DMS53 treated with DMSO at 0.1 percent for 48 hours (cell line): Measurements from ENCODE around the gene DHCR24.
"Not testable (repeated sequence)": the region's sequence is repeated elsewhere in the genome, so short reads cannot be mapped to it uniquely, and the experiment has no call there.

Experiments
- DNase-seq: peaks from one replicate; lab custom pipeline; 2025; ENCODE audit not compliant: unreplicated experiment; lab: John Stamatoyannopoulos, UW

Gene DHCR24

DNA sequence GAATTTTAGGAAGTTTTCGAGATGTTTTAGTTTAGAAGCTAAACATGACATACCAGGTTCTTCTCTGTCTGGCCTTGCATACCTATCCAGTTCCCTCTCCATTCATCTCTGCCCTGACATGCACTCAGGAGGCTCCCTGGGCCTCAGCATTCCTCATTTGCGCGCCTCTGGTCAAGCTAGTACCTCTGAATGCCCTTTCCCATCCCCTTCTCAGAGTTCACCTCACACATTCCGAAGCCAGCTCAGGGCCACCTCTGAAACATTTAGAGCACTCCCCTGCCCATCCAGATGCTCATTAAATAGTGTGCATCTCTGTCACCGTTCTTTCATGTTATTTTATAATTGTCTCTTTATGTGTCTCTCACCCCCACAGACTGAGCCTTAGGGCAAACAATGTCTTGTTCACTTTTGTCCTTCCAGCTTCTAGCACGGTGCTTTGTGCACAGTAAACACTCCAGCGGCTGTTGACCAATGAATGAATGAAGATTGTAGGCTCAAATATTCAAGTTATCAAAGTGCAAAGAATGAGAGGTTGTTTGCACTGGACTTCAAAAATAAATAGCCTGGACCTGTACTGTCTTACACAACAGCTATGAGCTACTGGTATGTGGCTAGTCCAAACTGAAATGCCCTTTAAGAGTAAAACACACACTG lies 1.2 kb upstream of the DHCR24 start:
- peak; percentile 91 for DNase-seq

DNA sequence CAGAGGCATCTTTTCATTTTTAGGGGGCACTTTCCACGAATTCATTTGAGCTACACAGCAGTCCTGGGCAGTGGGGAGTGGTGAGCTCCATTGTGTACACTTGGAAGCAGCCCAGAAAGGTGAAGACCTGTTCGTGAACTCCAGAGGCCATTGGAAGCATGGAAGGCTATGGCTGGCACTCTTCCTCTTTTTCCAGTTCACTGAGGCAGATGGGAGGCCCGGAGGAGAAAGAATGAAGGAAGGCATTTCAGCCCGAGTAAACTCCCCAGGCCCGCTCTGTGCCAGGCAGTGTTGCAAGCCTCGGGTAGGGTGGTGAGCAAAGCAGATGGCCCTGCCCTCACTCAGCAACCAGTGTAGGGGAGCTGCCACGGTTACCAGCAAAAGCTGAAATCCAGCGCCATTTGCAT lies 673 bp upstream of the DHCR24 start:
- peak; percentile 88 for DNase-seq

DNA sequence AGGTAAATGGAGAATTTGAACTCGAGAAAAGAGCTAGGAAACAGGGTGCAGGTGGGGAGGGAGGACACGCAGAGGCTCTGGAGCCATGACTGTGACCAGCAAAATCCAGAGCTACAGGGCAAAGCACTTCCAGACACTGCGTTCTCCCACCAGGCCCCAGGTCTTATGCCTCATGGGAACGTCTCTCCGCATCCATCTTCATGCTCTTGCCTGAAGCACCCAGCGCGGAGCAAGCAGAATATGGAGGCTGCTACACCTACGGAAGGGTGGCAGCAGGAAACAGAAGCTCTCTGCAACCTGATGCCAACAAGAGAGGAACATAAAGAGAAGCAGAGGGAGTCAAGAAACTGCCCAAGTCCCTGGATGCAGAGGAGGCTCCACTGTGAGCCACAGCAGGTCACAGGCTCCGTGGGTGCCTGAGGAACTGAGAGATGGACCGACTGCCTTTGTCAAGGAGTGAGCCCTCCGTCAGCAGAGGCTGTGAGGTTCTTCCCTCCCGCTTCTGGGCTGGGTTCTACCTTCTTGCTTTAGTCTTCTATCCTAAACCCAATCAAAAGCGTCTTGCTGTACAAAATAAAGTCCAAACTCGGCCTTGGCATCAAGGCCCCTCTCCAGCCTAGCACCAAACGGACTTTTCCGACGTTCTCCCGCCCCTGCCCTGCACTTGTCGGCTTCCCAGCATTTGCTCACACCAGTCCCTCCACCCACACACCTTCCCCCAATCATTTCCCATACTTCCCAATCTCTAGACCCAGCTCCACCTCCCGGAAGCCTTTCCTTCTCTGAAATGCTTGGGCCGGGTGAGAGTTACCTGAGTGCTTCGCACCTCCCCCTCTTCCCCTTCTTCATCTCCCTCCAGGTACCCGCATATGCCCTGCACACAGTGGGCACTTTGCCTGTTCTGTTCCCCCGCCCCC lies 930 bp downstream of the DHCR24 start:
- peak; percentile 64 for DNase-seq

DNA sequence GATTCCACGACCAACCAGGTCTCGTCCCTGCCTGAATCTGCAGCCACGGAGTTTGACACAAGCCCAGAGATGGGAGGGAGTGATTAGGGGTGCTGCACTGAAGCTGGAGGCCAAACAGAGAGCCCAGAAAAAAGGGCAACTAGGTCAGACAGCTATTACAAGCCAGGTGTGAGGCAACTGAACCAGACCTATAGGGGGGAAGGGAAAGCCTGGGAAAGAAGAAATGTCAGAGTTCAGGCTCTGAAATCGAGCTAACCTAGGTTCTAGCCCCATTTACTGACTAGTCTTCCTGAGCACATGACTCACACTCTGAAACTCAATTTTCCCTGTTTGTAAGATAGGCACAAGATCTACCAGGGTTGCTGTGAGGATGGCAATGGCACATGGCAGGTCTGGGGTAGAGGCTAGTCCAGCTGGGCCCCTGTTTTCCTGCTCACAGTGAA lies 1.7 kb downstream of the DHCR24 start:
- no peak for DNase-seq

DNA sequence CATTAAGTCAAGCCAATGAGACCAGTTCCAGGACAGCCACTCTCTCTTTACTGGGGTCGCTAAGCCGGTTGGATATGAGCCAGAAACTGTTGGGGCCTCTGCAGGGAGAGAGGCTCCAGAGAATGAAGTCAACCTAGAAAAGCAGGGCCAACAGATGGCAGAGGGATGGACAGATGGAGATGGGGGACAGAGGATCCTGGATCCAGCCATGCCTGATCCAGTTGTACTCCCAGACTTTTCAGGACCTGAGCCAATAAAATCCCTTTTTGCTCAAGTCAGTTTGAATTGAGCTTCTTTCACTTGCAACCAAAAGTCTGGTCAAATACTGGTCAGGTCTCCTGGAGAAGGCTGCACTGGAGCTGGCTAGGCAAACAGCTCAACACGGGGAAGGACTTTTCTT lies 2.2 kb downstream of the DHCR24 start:
- no peak for DNase-seq

DNA sequence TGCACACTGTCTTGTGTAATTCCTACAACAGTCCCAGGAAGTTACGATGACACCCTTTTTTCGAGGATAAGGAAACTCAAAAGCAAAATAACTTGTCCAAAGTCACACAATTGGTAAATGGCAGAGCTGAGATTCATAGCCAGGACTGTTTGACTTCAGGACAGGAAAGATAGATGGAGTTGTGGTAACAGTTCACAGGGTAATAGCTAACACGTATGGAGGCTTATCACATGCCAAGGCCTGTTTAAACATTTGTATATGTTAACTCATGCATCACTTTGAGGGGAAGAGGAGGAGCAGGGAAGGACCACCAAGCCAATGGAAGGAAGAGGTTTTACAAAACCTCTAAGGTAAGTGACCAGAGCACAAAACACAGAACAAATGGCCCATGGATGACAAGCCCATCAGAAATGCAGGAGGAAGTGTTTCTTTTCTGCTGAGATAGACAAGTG lies 2.8 kb downstream of the DHCR24 start:
- no peak for DNase-seq

DNA sequence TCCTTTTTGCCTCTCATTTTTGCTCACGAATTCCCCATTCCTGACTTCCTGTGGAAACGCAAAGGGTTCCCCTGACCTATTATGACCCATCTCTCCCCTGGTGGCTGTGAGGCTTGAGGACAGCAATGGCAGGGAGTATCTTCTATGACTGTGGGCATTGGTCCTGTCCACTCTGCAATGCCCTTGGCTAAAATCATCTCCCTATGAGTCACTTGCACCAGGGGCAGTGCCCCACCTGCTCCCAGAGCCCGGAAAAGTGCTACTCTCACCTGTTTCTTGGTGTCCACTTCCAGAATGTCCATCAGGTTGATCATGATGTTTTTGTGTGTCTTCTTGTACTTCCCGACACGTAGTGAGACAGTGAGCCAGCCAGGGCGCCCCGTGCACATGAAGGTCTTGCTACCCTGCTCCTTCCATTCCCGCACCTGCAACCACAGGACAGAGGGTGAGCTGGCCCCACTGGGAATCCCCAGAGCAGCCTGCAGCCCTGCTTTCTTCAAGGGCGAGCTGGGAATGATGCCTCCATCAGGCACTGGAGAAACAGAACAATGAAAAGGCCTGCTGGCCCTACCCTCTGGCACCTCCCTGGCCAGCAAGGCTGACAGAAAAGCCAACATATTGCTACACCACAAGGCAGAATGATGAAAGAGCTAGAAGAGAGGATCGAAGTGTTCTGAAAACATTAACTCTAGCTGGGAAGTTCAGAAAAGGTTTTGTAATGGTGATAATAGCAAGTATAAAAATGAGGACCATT lies 3.5 kb downstream of the DHCR24 start:
- no peak for DNase-seq

DNA sequence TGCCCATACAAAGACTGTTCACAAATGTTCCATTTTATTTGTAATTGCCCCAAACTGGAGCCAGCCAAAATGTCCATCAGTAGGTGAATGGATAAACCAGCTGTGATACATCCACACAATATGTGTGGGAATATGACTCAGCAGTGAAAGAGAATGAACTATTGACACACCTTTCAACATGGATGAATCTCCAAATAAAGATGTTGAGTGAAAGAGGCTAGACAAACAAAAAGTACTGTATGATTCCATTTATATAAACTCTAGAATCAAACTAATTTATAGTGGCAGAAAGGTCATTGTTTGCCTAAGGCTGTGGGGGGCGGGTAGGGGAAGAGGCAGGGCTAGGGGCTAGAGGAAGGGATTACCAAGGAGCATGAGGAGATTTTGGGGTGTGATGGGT lies 4.5 kb downstream of the DHCR24 start:
- peak; percentile 93 for DNase-seq

DNA sequence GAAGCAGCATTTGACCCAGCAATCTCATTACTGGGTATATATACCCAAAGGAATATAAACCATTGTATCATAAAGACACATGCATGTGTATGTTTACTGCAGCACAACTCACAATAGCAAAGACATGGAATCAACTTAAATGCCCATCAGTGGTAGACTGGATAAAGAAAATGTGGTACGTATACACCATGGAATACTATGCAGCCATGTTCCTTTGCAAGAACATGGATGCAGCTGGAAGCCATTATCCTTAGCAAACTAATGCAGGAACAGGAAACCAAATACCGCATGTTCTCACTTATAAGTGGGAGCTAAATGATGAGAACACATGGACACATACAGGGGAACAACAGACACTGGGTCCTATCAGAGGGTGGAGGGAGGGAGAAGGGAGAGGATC lies 5.4 kb downstream of the DHCR24 start:
- not testable (repeated sequence) for DNase-seq

DNA sequence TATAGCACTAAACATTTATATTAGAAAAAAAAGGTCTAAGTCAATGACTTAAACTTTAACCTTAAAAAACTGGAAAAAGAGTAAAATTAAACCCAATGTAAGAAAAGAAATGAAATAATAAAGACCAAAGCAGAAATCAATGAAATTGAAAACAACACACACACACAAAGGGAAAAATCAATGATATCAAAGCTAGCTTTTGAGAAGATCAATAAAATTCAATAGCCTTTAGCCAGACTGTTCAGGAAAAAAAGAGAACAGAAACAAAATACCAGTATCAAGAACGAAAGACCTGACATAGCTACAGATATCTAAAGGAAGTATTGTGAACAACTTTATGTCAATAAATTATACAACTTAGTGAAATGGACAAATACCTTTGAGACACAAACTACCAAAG lies 7.1 kb downstream of the DHCR24 start:
- DNase-seq: no peak

DNA sequence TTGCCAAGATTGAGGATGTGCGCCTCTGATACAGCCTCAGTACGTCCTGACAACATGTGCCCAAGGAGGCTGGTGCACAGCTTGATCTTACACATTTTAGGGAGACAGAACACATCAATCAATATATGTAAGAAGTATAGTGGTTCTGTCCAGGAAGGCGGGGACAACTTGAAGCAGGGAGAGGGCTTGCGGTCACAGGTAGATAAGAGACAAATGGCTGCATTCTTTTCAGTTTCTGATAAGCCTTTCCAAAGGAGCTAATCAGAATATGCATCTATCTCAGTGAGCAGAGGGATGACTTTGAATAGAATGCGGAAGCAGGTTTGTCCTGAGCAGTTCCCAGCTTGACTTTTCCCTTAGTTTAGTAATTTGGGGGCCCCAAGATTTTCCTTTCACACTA lies 10.2 kb downstream of the DHCR24 start:
- DNase-seq: no peak

DNA sequence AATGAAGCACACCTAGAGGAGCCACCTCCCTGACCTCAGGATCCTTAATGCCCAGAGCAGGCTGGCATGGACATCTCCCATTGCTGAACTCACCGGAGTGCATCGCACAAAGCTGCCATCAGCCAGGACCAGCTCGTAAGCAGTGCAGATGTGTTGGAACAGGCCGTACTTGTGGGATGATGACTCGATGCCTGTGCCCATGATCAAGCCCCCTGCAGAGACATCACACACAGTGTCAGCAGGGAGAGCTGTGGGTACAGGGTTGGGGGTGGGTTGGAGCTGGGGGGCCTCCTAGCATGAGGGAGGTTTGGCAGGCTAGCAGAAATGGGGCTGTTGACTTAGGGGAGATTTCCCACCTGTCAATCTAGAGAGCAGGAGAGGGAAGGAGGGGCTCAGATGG lies 12.0 kb downstream of the DHCR24 start:
- DNase-seq: no peak

DNA sequence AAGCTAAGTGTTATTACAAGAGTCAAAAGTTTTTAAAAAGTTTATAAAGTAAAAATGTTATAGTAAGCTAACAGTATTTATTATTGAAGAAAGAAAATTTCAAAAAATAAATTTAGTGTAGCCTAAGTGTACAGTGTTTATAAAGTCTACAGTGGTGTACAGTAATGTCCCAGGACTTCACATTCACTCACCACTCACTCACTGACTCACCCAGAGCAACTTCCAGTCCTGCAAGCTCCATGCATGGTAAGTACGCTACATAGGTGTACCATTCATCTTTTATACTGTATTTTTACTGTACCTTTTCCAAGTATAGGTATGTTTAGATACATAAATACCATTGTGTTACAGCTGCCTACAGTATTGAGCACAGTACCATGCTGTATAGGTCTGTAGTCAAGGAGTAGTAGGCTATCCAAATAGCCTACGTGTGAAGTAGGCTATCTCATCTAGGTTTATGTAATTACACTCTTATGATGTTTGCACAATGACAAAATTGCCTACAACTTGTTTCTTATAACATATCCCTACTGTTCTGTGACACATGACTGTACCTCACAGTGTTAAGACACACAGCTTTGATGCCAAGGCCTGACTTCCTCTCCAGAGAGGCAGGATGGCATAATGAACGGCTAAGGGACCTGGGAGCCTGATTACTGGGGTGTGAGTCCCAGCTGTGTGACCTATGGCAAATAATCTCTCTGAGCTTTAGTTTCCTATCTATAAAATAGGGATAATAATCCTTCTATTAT lies 12.7 kb downstream of the DHCR24 start:
- peak; percentile 48 for DNase-seq

DNA sequence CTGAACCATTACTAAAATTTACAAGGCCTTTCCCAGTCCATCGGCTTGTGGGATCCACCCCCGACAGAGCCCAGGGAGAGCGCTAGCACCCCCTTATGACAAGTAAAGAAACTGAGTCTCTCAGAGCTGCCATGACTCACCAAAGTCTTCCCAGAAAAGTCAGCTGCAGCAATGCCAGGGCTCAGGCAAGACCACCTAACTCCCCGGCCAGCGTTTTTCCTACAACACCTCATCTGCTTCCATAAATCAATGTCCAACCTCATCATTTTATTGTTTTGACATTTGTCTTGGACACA lies 15.0 kb downstream of the DHCR24 start:
- DNase-seq: no peak

DNA sequence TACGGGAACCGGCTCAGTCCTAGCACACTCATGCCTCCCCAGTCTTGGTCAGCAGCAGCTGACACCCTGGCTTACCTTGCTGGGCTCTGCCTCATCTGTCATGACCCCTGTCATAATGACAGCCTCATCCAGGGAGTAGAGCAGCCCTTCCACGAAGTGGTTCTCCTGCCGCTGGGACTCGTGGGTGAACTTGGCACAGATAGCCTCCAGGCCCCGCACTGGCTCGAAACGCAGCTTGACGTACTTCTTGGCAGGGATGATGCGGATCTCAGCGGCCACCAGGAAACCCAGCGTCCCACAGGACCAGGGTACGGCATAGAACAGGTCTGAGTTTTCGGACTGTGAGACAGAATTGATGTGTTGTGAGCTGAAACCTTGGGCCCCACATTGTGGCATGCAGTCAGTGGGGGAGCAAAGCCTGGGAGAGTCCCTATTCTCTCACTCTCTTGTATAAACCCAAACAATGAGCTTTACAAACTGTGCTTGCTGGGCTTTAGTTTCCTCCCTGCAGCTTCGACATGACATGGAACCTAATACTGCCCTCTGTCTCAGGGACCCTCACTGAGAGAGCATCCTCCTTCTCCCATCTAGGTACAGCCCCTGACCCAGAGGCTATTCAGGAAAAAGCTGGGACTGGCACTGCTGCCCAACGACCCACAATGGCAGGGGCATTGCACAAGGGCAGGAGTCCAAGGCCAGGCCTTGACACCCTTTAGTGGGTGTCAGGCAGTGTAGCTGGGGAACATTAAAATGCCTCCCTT lies 15.5 kb downstream of the DHCR24 start:
- no peak for DNase-seq

DNA sequence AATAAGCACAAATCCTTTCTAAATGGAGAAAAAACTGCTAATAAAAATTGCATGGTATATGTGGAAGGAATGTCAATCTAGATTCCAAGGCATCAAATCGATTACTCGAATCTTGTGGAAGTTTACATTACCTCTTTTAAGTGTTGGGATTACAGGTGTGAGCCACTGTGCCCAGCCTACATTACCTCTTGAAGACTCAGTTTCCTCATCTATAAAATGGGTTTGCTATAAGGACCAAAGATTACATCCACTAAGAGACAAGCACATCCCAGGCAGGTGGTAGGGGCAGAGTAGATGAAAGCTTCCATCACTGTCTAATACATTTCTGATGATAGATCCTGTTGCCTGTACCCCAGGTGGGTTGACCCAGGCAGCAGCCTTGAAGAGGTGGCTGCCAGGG lies 16.1 kb downstream of the DHCR24 start:
- no peak for DNase-seq

DNA sequence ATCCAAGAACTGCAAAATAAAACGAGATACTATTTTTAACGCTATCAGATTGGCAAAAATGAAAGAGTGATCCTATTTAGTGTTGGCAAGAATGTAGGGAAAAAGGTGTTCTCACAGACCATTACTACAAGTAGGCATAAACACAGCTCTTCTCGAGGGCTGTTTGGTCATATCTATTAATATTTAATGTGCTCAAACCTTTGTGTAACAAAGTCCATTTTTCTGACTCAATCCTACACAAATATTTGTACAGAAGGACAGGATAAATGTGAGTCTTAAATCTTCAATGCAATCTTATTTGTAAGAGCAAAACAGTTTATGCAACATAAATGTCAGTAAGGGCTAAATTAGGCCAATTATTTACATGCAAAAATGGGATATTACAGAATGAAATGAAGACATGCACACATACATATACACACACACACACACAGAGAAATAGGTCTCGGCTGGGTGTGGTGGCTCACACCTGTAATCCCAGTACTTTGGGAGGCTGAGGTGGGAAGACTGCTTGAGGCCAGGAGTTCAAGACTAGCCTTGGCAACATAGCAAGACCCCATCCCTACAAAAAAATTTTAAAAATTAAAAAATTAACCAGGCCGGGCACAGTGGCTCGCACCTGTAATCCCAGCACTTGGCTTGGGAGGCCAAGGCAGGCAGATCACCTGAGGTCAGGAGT lies 17.7 kb downstream of the DHCR24 start:
- DNase-seq: peak; percentile 60

DNA sequence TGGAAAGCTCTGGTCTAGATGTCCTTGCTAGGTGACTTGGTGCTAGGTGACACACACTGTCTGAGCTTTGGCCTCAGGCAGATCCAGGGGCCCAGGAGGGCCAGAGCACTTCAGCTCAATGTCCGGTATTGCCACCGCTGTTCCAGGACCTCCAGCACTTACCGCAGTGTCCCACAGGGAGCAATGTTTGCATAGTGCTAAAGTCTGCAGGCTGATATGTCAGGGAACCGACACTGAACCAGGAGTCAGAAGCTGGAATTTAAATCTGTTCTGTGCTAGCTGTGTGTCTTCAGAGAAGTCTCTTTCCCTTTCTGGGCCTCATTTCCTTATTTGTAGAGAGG lies 19.3 kb downstream of the DHCR24 start:
- DNase-seq: no peak

DNA sequence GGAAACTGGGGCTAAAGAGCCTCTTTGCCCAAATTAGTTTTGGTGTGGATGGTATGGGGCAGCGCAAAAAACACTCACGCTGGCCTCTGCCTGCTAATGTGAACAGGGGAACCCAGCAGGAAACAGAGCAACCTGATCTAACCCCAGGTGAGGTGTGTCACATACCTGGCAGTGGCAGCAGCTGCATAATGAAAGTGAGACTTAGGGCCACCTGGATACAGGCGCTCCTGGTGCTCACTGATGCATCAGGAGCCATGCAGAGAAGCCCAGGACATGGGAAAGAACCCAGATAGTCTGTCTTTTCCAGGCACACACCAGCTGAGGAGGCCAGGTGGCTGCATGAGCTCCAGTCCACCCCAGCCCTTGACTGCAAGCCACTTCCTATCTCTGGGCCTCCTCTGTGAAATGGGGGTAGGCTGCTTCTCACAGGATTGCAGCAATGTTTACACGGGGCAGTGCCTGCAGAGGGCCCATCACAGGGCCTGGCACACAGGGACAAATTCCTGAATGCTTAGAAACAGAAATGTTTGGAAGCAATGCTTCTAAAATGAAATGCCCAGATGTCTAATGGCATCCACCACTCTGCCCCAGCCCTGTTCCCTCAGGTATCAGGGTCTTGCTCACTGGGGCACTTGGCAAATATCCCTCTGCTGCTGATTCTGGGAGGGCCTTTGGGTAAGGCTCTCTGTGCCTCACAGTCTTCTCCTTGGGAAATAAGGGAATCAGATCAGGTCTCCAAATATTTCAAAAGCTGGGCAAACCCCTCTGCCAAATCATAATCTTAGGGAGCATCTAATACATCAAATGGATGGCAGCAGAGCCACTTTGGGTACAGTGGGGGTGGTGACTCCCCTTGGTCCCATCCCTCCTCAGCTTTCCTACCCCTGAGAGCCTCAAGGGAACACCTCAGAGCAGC lies 19.9 kb downstream of the DHCR24 start:
- DNase-seq: no peak
